ENCODE data around the gene MRPL4.

GRCh38 chr19:10292206-10292788, 40.3 kb downstream of the MRPL4 start:
- TF ChIP-seq CTCF (conservative IDR thresholded peaks at IDR 0.05; ENCODE audit: low read length), result no peak
- TF ChIP-seq EZH2phosphoT487 (IDR thresholded peaks at IDR 0.05; ENCODE audit: borderline replicate concordance), result no peak
